IMR-90 (cell line): ENCODE results near the gene PAMR1. TPM values are rescaled to one million over a fixed set of nuclear protein-coding genes. Genes with fewer than 3 reads are reported as not detected.

ENCODE experiments used
- ATAC-seq: fragments of 200-7000 bp; cut with Tn5 transposase; 2 replicates; pipeline ENCODE4 v1.9.1; 2020; ENCODE audit warnings: low read depth, mild to moderate bottlenecking, moderate library complexity
- BruUV-seq: library from RNA; stranded (reverse); fragments of 400-500 nt; replicated peaks from 2 replicates; lab custom pipeline; 2021; lab: Mats Ljungman, UMichigan
- CTCF ChIA-PET: fragments of 300-600 bp; formaldehyde crosslinking; extraction: SDS; loops from one replicate; lab custom pipeline; 2021; ENCODE audit warnings: antibody characterized with exemption; lab: Yijun Ruan, JAX
- POLR2A ChIA-PET: fragments of 300-600 bp; sonication (Branson Sonifier 250); formaldehyde crosslinking; loops from one replicate; lab custom pipeline; 2022; ENCODE audit warnings: antibody characterized with exemption; ENCODE audit not compliant: unreplicated experiment; lab: Charles Lee
- DNase-seq: peaks from one replicate; pipeline ENCODE4 v3.0.0; 2013
- H2AFZ ChIP-seq: replicated peaks from 2 replicates; pipeline ENCODE3; 2013; ENCODE audit warnings: low read length, mild to moderate bottlenecking; ENCODE audit not compliant: poor library complexity
- H2AK5ac ChIP-seq: 2 replicates; pipeline ENCODE4 v1.6.1; 2013; ENCODE audit warnings: low read depth, low read length, inconsistent platforms
- H2AK9ac ChIP-seq: replicated peaks from 2 replicates; pipeline ENCODE3; 2013; ENCODE audit warnings: mild to moderate bottlenecking, low read depth, low read length, moderate library complexity; ENCODE audit not compliant: poor library complexity
- H2BK120ac ChIP-seq: 2 replicates; pipeline ENCODE4 v1.6.1; 2013; ENCODE audit warnings: low read depth, low read length, inconsistent platforms
- H2BK15ac ChIP-seq: 3 replicates; pipeline ENCODE4 v1.6.1; 2013; ENCODE audit warnings: low read depth, low read length, inconsistent platforms
- H2BK20ac ChIP-seq: 2 replicates; pipeline ENCODE4 v1.6.1; 2013; ENCODE audit warnings: low read depth, mild to moderate bottlenecking, inconsistent platforms, low read length, moderate library complexity
- H2BK5ac ChIP-seq: 2 replicates; pipeline ENCODE4 v1.6.1; 2013; ENCODE audit warnings: mild to moderate bottlenecking, low read depth, low read length, inconsistent platforms; ENCODE audit not compliant: poor library complexity, severe bottlenecking
- H3K14ac ChIP-seq: replicated peaks from 2 replicates; pipeline ENCODE4 v1.6.1; 2013; ENCODE audit warnings: low read depth, low read length, inconsistent platforms
- H3K18ac ChIP-seq: 2 replicates; pipeline ENCODE4 v1.6.1; 2013; ENCODE audit warnings: low read depth, low read length, control low read depth
- H3K23ac ChIP-seq: 2 replicates; pipeline ENCODE4 v1.6.1; 2013; ENCODE audit warnings: low read depth, low read length, inconsistent platforms
- H3K27ac ChIP-seq: 2 replicates; pipeline ENCODE4 v1.5.1; 2013; ENCODE audit warnings: mild to moderate bottlenecking, control low read depth, low read length; ENCODE audit not compliant: insufficient read depth
- H3K27me3 ChIP-seq: 2 replicates; pipeline ENCODE4 v1.6.1; 2013; ENCODE audit warnings: low read length; ENCODE audit not compliant: control insufficient read depth, insufficient read depth
- H3K36me3 ChIP-seq: 2 replicates; pipeline ENCODE4 v1.6.1; 2013; ENCODE audit warnings: low read length, mixed read lengths; ENCODE audit not compliant: control insufficient read depth, insufficient read depth
- H3K4ac ChIP-seq: 2 replicates; pipeline ENCODE4 v1.6.1; 2013; ENCODE audit warnings: low read depth, low read length, inconsistent platforms
- H3K4me1 ChIP-seq: 2 replicates; pipeline ENCODE4 v1.6.1; 2013; ENCODE audit warnings: low read length, mixed read lengths; ENCODE audit not compliant: control insufficient read depth, insufficient read depth
- H3K4me2 ChIP-seq: 2 replicates; pipeline ENCODE4 v1.6.1; 2013; ENCODE audit warnings: low read depth, mild to moderate bottlenecking, control low read depth, low read length, moderate library complexity
- H3K4me3 ChIP-seq: 2 replicates; pipeline ENCODE4 v1.5.1; 2013; ENCODE audit warnings: low read depth, mild to moderate bottlenecking, control low read depth, low read length, moderate library complexity; ENCODE audit not compliant: insufficient read depth
- H3K56ac ChIP-seq: 2 replicates; pipeline ENCODE4 v1.6.1; 2013; ENCODE audit warnings: low read length, inconsistent platforms; ENCODE audit not compliant: insufficient read depth; ENCODE audit errors: extremely low read depth
- H3K79me1 ChIP-seq, 2 experiments: 2 replicates each; pipeline ENCODE4 v1.6.1; 2013; ENCODE audit warnings: low read length in 2 of 2, inconsistent platforms in 1 of 2, low read depth in 1 of 2
- H3K9ac ChIP-seq: 2 replicates; pipeline ENCODE4 v1.6.1; 2013; ENCODE audit warnings: low read depth, low read length, control low read depth
- H3K9me1 ChIP-seq: 2 replicates; pipeline ENCODE4 v1.6.1; 2013; ENCODE audit warnings: low read length, inconsistent platforms; ENCODE audit not compliant: insufficient read depth
- H3K9me3 ChIP-seq: 2 replicates; pipeline ENCODE4 v1.6.1; 2013; ENCODE audit warnings: low read length; ENCODE audit not compliant: control insufficient read depth, insufficient read depth
- H4K20me1 ChIP-seq: 2 replicates; pipeline ENCODE4 v1.6.1; 2013; ENCODE audit warnings: low read length, inconsistent platforms; ENCODE audit not compliant: insufficient read depth
- H4K5ac ChIP-seq: 2 replicates; pipeline ENCODE4 v1.6.1; 2013; ENCODE audit warnings: mild to moderate bottlenecking, low read depth, low read length, control low read depth
- H4K8ac ChIP-seq, 2 experiments: 2 replicates each; pipeline ENCODE4 v1.6.1; 2013; ENCODE audit warnings: low read depth in 2 of 2, low read length in 2 of 2, control low read depth in 1 of 2, inconsistent platforms in 1 of 2
- H4K91ac ChIP-seq: 2 replicates; pipeline ENCODE4 v1.6.1; 2013; ENCODE audit warnings: low read depth, low read length, inconsistent platforms; ENCODE audit not compliant: insufficient read depth
- BHLHE40 ChIP-seq: fragments of 150-350 bp; IDR thresholded peaks from 2 replicates; pipeline ENCODE4 v1.6.1; 2016; ENCODE audit warnings: mild to moderate bottlenecking, low read depth, low read length
- MAZ ChIP-seq: IDR thresholded peaks from 2 replicates; pipeline ENCODE4 v1.6.1; 2012; ENCODE audit warnings: low read depth, mild to moderate bottlenecking, low read length, improper control_type of control experiment, moderate library complexity, borderline replicate concordance
- RAD21 ChIP-seq: IDR thresholded peaks from 2 replicates; pipeline ENCODE4 v1.6.1; 2012; ENCODE audit warnings: low read length, improper control_type of control experiment
- WGBS, 2 experiments: methylation state at CpG; one replicate each; pipeline versions ENCODE4 v1.1.5 to v1.1.7; 2013; ENCODE audit warnings: missing lambda C conversion rate in 2 of 2; ENCODE audit not compliant: insufficient read length in 1 of 2; ENCODE audit errors: extremely low coverage in 2 of 2; 5-methylcytosine and 5-hydroxymethylcytosine counted together
- dilution Hi-C: fragments of 300-500 bp; cut with HindIII; formaldehyde crosslinking; loops from one replicate; pipeline ENCODE4 v1.14.3; 2018; ENCODE audit warnings: low sequenced_read_pairs; ENCODE audit not compliant: unreplicated experiment
- in situ Hi-C: fragments of 300-500 bp; cut with MboI; formaldehyde crosslinking; loops from 3 replicates; pipeline ENCODE4 v1.14.3; 2019; ENCODE audit warnings: low sequenced_read_pairs, inconsistent platforms, mixed read lengths
- intact Hi-C: fragments of 100-400 bp; cut with micrococcal nuclease; formaldehyde crosslinking; loops from 2 replicates; pipeline ENCODE4 v1.10.0; 2022
- polyA plus RNA-seq, 3 experiments: library from polyadenylated mRNA; depleted of rRNA; stranded (reverse); fragments of >200 nt; gene quantifications; 2 replicates each; pipeline ENCODE4 v1.2.3, GENCODE V29; 2012; ENCODE audit warnings: low replicate concordance in 1 of 3
- total RNA-seq: library from RNA; depleted of rRNA; stranded (reverse); fragments of >200 nt; gene quantifications from 2 replicates; pipeline ENCODE4 v1.2.3, GENCODE V29; 2012
- TF ChIP-seq, protein P1 (sequence below): fragments of 150-350 bp; IDR thresholded peaks from 2 replicates; pipeline ENCODE4 v1.6.1; 2016; ENCODE audit warnings: low read depth, mild to moderate bottlenecking, low read length, moderate library complexity, borderline replicate concordance
- TF ChIP-seq, protein P2 (sequence below): fragments of 150-350 bp; IDR thresholded peaks from 2 replicates; pipeline ENCODE4 v1.6.1; 2017; ENCODE audit warnings: mild to moderate bottlenecking, antibody characterized with exemption, low read length, low read depth
- TF ChIP-seq, protein P3 (sequence below): conservative IDR thresholded peaks from 2 replicates; pipeline ENCODE4 v1.5.1; 2012; ENCODE audit warnings: mild to moderate bottlenecking, low read depth, low read length, improper control_type of control experiment

The PAMR1 gene
- total and polyA plus RNA-seq, 2 of the 4 experiments (the other 2 are of a cell fraction) = 70.7 to 80.7 TPM

DNA sequence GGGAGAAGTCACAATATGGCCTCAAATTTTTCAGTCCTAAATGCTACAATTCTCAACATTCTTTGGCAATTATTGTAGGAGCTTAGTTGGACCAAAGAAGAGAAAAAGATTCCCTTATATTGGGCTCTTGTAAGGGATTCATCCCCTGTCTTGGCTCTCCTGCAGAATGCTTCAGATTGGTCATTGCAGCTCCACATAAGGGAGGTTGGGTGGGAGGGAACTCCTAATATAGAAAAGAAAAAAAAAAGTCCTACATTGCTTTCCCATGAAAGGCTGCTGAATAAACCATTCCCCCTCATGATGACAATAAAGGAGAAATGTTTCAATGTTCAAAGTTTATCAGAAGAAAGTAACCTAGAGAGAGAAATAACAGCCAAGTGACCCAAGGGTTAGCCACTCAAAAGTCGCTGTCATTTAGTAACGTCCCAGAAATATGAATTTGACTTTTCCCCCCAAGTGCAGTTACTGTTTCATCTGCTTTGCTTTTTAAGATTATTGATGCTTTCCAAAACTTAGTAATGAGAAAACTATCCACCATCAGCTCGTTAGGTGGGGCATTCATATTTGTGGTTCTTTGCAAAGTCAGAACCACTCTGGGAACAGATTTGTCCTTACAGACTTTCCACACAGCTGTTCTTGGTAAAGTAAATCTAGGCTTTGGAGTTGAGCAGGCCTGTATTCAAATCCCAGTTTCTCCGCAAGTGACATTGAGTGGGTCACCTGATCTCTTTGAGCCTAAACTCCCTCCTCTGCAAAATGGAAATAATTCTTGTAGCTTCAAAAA lies 101.1 kb downstream of the PAMR1 start:
- Histone ChIP-seq H3K36me3 (peaks cover 16% of the 10 kb centered on the region), H4K91ac (no peak overlapping the region), H3K18ac (no peak overlapping the region), H3K27ac (no peak overlapping the region), H2BK120ac (no peak overlapping the region), H2BK5ac (peak overlapping the region; percentile 40), H4K8ac (no peak overlapping the region), H3K4me2 (peak overlapping the region; percentile 56; the same call in 1 of the 2 replicates), H3K56ac (no peak overlapping the region), H2AK5ac (no peak overlapping the region), H4K20me1 (no peaks in the 10 kb centered on the region; the same call in 1 of the 2 replicates), H3K14ac (no peak overlapping the region), H3K4ac (no peak overlapping the region), H2BK20ac (no peak overlapping the region), H3K4me1 (peaks cover 5% of the 10 kb centered on the region; the same call in 1 of the 2 replicates), H3K23ac (no peak overlapping the region), H2BK15ac (no peak overlapping the region), H2AK9ac (no peak overlapping the region), H2AFZ (no peak overlapping the region), H3K4me3 (no peak overlapping the region), H3K9ac (no peak overlapping the region), H3K27me3 (peaks cover 7% of the 10 kb centered on the region), H3K9me3 (no peaks in the 10 kb centered on the region), H3K9me1 (peaks cover 5% of the 10 kb centered on the region; the same call in 1 of the 2 replicates), H4K5ac (no peak overlapping the region), H3K79me1 (peaks cover 0 to 7% of the 10 kb centered on the region in 2 experiments; a peak in 1 of 4 replicates)
- TF ChIP-seq BHLHE40 (no peak), RAD21 (no peak), MAZ (no peak)
- TF ChIP-seq, protein P1, sequence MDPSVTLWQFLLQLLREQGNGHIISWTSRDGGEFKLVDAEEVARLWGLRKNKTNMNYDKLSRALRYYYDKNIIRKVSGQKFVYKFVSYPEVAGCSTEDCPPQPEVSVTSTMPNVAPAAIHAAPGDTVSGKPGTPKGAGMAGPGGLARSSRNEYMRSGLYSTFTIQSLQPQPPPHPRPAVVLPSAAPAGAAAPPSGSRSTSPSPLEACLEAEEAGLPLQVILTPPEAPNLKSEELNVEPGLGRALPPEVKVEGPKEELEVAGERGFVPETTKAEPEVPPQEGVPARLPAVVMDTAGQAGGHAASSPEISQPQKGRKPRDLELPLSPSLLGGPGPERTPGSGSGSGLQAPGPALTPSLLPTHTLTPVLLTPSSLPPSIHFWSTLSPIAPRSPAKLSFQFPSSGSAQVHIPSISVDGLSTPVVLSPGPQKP = no peak
- TF ChIP-seq, protein P2, sequence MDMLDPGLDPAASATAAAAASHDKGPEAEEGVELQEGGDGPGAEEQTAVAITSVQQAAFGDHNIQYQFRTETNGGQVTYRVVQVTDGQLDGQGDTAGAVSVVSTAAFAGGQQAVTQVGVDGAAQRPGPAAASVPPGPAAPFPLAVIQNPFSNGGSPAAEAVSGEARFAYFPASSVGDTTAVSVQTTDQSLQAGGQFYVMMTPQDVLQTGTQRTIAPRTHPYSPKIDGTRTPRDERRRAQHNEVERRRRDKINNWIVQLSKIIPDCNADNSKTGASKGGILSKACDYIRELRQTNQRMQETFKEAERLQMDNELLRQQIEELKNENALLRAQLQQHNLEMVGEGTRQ = no peak
- TF ChIP-seq, protein P3, sequence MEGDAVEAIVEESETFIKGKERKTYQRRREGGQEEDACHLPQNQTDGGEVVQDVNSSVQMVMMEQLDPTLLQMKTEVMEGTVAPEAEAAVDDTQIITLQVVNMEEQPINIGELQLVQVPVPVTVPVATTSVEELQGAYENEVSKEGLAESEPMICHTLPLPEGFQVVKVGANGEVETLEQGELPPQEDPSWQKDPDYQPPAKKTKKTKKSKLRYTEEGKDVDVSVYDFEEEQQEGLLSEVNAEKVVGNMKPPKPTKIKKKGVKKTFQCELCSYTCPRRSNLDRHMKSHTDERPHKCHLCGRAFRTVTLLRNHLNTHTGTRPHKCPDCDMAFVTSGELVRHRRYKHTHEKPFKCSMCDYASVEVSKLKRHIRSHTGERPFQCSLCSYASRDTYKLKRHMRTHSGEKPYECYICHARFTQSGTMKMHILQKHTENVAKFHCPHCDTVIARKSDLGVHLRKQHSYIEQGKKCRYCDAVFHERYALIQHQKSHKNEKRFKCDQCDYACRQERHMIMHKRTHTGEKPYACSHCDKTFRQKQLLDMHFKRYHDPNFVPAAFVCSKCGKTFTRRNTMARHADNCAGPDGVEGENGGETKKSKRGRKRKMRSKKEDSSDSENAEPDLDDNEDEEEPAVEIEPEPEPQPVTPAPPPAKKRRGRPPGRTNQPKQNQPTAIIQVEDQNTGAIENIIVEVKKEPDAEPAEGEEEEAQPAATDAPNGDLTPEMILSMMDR = no peak
- CTCF ChIA-PET = interaction anchor here (0.6 kb wide), 1 partner anchor 1084 kb away, joined by 4 read pairs; no protein-coding TSS in a partner anchor
- BruUV-seq = no TSS peak
- dilution Hi-C loops (no loop called here), in situ Hi-C loops (no loop called here), intact Hi-C loops (no loop called here)
- no CpG with 5 or more reads among the region's 4 CpGs for WGBS, 2 experiments
- DNase-seq (peak; percentile 77), ATAC-seq (peak; percentile 40; the same call in 1 of the 2 replicates)
- POLR2A ChIA-PET = interaction anchor here (0.6 kb wide), 1 partner anchor 57 kb away, joined by 4 read pairs; no protein-coding TSS in a partner anchor
